Upper lobe of left lung (tissue), 4 donors: ENCODE data around the gene ACTBL2.

ENCODE experiments used
- POLR2A ChIP-seq, 4 donors: fragments of 450-650 bp; IDR thresholded peaks; one replicate each; pipeline ENCODE4 v1.5.1; 2016 to 2017; ENCODE audit warnings: antibody characterized with exemption in 4 of 4, mild to moderate bottlenecking in 2 of 4
- TF ChIP-seq, protein P1 (sequence below), 6 experiments: fragments of 450-650 bp in 4 of 6; fragments of 200-600 bp in 2 of 6; sonication (generic) in 2 of 6; IDR thresholded peaks; one replicate each; pipeline ENCODE4 v1.5.1; 2016 to 2019; ENCODE audit warnings: antibody characterized with exemption in 6 of 6

DNA sequence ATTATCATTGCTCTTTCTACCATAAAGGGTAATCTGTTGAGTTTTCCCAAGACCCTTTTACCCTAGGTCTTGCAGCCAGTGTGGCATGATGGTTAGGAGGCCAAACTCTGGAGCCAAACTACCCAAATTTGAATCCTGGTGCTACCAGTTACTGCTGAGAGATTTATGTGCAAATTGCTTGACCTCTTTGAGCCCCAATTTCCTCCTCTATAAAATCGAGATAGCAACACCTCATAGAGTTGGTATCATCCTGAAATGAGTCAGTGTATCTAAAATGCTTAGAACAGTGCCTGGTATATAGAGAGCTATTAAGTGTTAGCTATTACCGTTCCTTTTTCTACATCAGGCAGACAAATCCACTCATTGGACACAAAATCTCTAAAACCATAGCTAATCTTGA is 43.0 kb downstream of the ACTBL2 start:
- no peak for TF ChIP-seq POLR2A (IDR thresholded peaks at IDR 0.05)
- TF ChIP-seq, protein P1, sequence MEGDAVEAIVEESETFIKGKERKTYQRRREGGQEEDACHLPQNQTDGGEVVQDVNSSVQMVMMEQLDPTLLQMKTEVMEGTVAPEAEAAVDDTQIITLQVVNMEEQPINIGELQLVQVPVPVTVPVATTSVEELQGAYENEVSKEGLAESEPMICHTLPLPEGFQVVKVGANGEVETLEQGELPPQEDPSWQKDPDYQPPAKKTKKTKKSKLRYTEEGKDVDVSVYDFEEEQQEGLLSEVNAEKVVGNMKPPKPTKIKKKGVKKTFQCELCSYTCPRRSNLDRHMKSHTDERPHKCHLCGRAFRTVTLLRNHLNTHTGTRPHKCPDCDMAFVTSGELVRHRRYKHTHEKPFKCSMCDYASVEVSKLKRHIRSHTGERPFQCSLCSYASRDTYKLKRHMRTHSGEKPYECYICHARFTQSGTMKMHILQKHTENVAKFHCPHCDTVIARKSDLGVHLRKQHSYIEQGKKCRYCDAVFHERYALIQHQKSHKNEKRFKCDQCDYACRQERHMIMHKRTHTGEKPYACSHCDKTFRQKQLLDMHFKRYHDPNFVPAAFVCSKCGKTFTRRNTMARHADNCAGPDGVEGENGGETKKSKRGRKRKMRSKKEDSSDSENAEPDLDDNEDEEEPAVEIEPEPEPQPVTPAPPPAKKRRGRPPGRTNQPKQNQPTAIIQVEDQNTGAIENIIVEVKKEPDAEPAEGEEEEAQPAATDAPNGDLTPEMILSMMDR (IDR thresholded peaks at IDR 0.05): no peak
